HepG2 (cell line): ENCODE results near the gene RFFL. TPM values are rescaled to one million over a fixed set of nuclear protein-coding genes. Genes with fewer than 3 reads are reported as not detected.

Source experiments
- ATAC-seq: fragments of 200-7000 bp; cut with Tn5 transposase; 3 replicates; pipeline ENCODE4 v1.9.1; 2020; ENCODE audit warnings: mild to moderate bottlenecking, moderate library complexity
- BruUV-seq: library from RNA; stranded (reverse); fragments of 400-500 nt; replicated peaks from 2 replicates; lab custom pipeline; 2021; lab: Mats Ljungman, UMichigan
- CTCF ChIA-PET: fragments of 300-600 bp; formaldehyde crosslinking; extraction: SDS; loops from one replicate; lab custom pipeline; 2021; ENCODE audit warnings: low total read pairs, inconsistent platforms, low intra/inter-chr PET ratio; lab: Yijun Ruan, JAX
- POLR2A ChIA-PET: fragments of 350-600 bp; sonication (Branson Sonifier 250); formaldehyde crosslinking; loops from one replicate; lab custom pipeline; 2020; ENCODE audit warnings: antibody characterized with exemption, inconsistent platforms; lab: Yijun Ruan, JAX
- DNase-seq: peaks from one replicate; pipeline ENCODE4 v3.0.0-alpha.2; 2015; ENCODE audit warnings: low spot score
- FAIRE-seq: peaks from 3 replicates; lab custom pipeline; 2011; peaks lifted over from hg19 to GRCh38; lab: Jason Lieb, UNC
- H2AFZ ChIP-seq: one replicate; pipeline ENCODE4 v1.6.1; 2011; ENCODE audit warnings: low read length, inconsistent platforms
- H3K27ac ChIP-seq: fragments of 300-600 bp; 3 replicates; pipeline ENCODE4 v1.8.0; 2011; ENCODE audit warnings: mixed run types, mild to moderate bottlenecking, mixed read lengths, low read length, inconsistent platforms; ENCODE audit not compliant: insufficient read depth; ENCODE audit errors: extremely low read length
- H3K27me3 ChIP-seq, 2 experiments: fragments of 200-600 bp in 1 of 2; 2 replicates in 1 of 2; 3 replicates in 1 of 2; pipeline versions ENCODE4 v1.6.0 to v1.8.0; 2011; ENCODE audit warnings: low read length in 2 of 2, mild to moderate bottlenecking in 2 of 2, moderate library complexity in 2 of 2, inconsistent platforms in 1 of 2; ENCODE audit not compliant: insufficient read depth in 2 of 2, control insufficient read depth in 1 of 2
- H3K36me3 ChIP-seq, 2 experiments: fragments of 200-600 bp in 1 of 2; replicated peaks in 1 of 2; 2 replicates in 1 of 2; 3 replicates in 1 of 2; pipeline versions ENCODE4 v1.5.1 to v1.8.0; 2011; ENCODE audit warnings: low read length in 2 of 2, inconsistent platforms in 1 of 2; ENCODE audit not compliant: insufficient read depth in 2 of 2, control insufficient read depth in 1 of 2
- H3K4me1 ChIP-seq: 2 replicates; pipeline ENCODE4 v1.5.1; 2012; ENCODE audit warnings: low read length, inconsistent platforms; ENCODE audit not compliant: insufficient read depth
- H3K4me2 ChIP-seq: 2 replicates; pipeline ENCODE4 v1.6.0; 2011; ENCODE audit warnings: low read depth, low read length, inconsistent platforms
- H3K4me3 ChIP-seq, 3 experiments: fragments of 200-600 bp in 1 of 3; sonication (generic), shearing (Covaris generic) in 1 of 3; replicated peaks in 1 of 3; 2 replicates each; pipeline ENCODE4 v1.5.1; 2011 to 2016; ENCODE audit warnings: low read length in 3 of 3, inconsistent platforms in 2 of 3, low read depth in 2 of 3, mild to moderate bottlenecking in 2 of 3, control low read depth in 1 of 3, mixed read lengths in 1 of 3; ENCODE audit not compliant: insufficient read depth in 1 of 3
- H3K79me2 ChIP-seq: one replicate; pipeline ENCODE4 v1.6.1; 2011; ENCODE audit warnings: low read length, inconsistent platforms; ENCODE audit not compliant: insufficient read depth
- H3K9ac ChIP-seq: 2 replicates; pipeline ENCODE4 v1.6.0; 2011; ENCODE audit warnings: mild to moderate bottlenecking, low read depth, low read length, inconsistent platforms; ENCODE audit not compliant: insufficient read depth
- H3K9me3 ChIP-seq: 2 replicates; pipeline ENCODE4 v1.5.1; 2012; ENCODE audit warnings: mild to moderate bottlenecking, low read length
- H4K20me1 ChIP-seq: 2 replicates; pipeline ENCODE4 v1.6.0; 2011; ENCODE audit warnings: inconsistent platforms, mild to moderate bottlenecking, low read length, moderate library complexity; ENCODE audit not compliant: insufficient read depth
- ASH2L ChIP-seq: fragments of 300-600, 200-600 bp; sonication (generic); IDR thresholded peaks from 2 replicates; pipeline ENCODE4 v1.7.0; 2017; ENCODE audit warnings: low read depth, mild to moderate bottlenecking, moderate library complexity, mixed read lengths, low read length; ENCODE audit not compliant: insufficient read length
- EHMT2 ChIP-seq: fragments of 200-600 bp; sonication (generic); IDR thresholded peaks from 2 replicates; pipeline ENCODE4 v1.7.0; 2017; ENCODE audit warnings: antibody characterized with exemption, low read depth, low read length, borderline replicate concordance
- GATA4 ChIP-seq: sonication (generic); IDR thresholded peaks from 2 replicates; pipeline ENCODE4 v1.6.1; 2016; ENCODE audit warnings: antibody characterized with exemption, low read depth, borderline replicate concordance
- GLMP ChIP-seq: sonication (generic); formaldehyde crosslinking; IDR thresholded peaks from 2 replicates; pipeline ENCODE4 v1.9.0; 2021; ENCODE audit warnings: missing genetic modification reagents, mild to moderate bottlenecking, borderline replicate concordance
- GRHL1 ChIP-seq: sonication (generic); formaldehyde crosslinking; conservative IDR thresholded peaks from 2 replicates; pipeline ENCODE4 v1.8.0; 2022; ENCODE audit warnings: missing genetic modification reagents
- IRF2 ChIP-seq: IDR thresholded peaks from 2 replicates; pipeline ENCODE4 v1.6.1; 2018; ENCODE audit warnings: missing genetic modification reagents, missing compliant biosample characterization
- NR2F6 ChIP-seq, 2 experiments: IDR thresholded peaks; 2 replicates each; pipeline ENCODE4 v1.6.1; 2016; ENCODE audit warnings: antibody characterized with exemption in 1 of 2, mild to moderate bottlenecking in 1 of 2
- NRL ChIP-seq: sonication (generic); formaldehyde crosslinking; IDR thresholded peaks from 2 replicates; pipeline ENCODE4 v1.5.0; 2020; ENCODE audit warnings: missing genetic modification reagents, mild to moderate bottlenecking, moderate library complexity, borderline replicate concordance
- PBX3 ChIP-seq: sonication (generic); formaldehyde crosslinking; IDR thresholded peaks from 2 replicates; pipeline ENCODE4 v1.8.1; 2023; ENCODE audit warnings: missing genetic modification reagents, inconsistent platforms, borderline replicate concordance
- PHF20 ChIP-seq: sonication (generic); formaldehyde crosslinking; IDR thresholded peaks from 2 replicates; pipeline ENCODE4 v1.5.0; 2020; ENCODE audit warnings: mild to moderate bottlenecking, missing genetic modification reagents
- POGK ChIP-seq: sonication (generic); formaldehyde crosslinking; conservative IDR thresholded peaks from 2 replicates; pipeline ENCODE4 v1.8.0; 2022; ENCODE audit warnings: mild to moderate bottlenecking, moderate library complexity, missing genetic modification reagents
- RELA ChIP-seq: sonication (generic); formaldehyde crosslinking; IDR thresholded peaks from 2 replicates; pipeline ENCODE4 v1.4.0; 2020; ENCODE audit warnings: missing genetic modification reagents
- SMARCE1 ChIP-seq: fragments of 450-650 bp; IDR thresholded peaks from 2 replicates; pipeline ENCODE4 v1.6.1; 2017; ENCODE audit warnings: borderline replicate concordance
- SRY ChIP-seq: sonication (generic); formaldehyde crosslinking; IDR thresholded peaks from 2 replicates; pipeline ENCODE4 v1.8.0; 2022; ENCODE audit warnings: mild to moderate bottlenecking, missing genetic modification reagents
- TBP ChIP-seq: sonication (generic); formaldehyde crosslinking; IDR thresholded peaks from 2 replicates; pipeline ENCODE4 v1.5.0; 2020; ENCODE audit warnings: missing genetic modification reagents
- ZKSCAN5 ChIP-seq: sonication (generic); formaldehyde crosslinking; IDR thresholded peaks from 2 replicates; pipeline ENCODE4 v1.5.1; 2020; ENCODE audit warnings: mild to moderate bottlenecking, missing genetic modification reagents
- ZNF337 ChIP-seq: sonication (generic); formaldehyde crosslinking; IDR thresholded peaks from 2 replicates; pipeline ENCODE4 v1.5.1; 2020; ENCODE audit warnings: missing genetic modification reagents, low read depth, mild to moderate bottlenecking, borderline replicate concordance
- ZNF619 ChIP-seq: sonication (generic); formaldehyde crosslinking; IDR thresholded peaks from 2 replicates; pipeline ENCODE4 v1.4.0; 2020; ENCODE audit warnings: mild to moderate bottlenecking, missing genetic modification reagents
- WGBS: methylation state at CpG from one replicate; pipeline ENCODE4 v1.1.6; 2017; ENCODE audit warnings: low lambda C conversion rate; 5-methylcytosine and 5-hydroxymethylcytosine counted together
- in situ Hi-C: cut with HindIII; loops from 2 replicates; pipeline ENCODE4 v1.10.0; 2017; ENCODE audit warnings: low pct_unique_long_range_greater_than_20kb; ENCODE audit not compliant: extremely low pct_ligation_motif_present
- intact Hi-C: fragments of 100-400 bp; cut with micrococcal nuclease; formaldehyde crosslinking; loops from one replicate; pipeline ENCODE4 v1.10.0; 2022; ENCODE audit not compliant: unreplicated experiment
- polyA plus RNA-seq, 8 experiments: library from polyadenylated mRNA; depleted of rRNA in 3 of 8; stranded (reverse) in 7 of 8; unstranded in 1 of 8; fragments of >200 nt; fragmentation: Illumina TruSeq in 4 of 8; extraction: Trizol in 4 of 8; gene quantifications; 2 replicates each; pipeline versions ENCODE4 v1.2.1 to v1.2.3, GENCODE V29; 2011 to 2016; ENCODE audit warnings: low read depth in 4 of 8, missing spikeins in 1 of 8, mixed read lengths in 1 of 8; ENCODE audit not compliant: insufficient read depth in 1 of 8
- total RNA-seq, 5 experiments: library from RNA; depleted of rRNA; stranded (reverse); fragments of >200 nt; fragmentation: Illumina TruSeq; extraction: Trizol; gene quantifications; 2 replicates each; pipeline ENCODE4 v1.2.3, GENCODE V29; 2016; ENCODE audit warnings: low read depth in 1 of 5

The RFFL gene
- total and polyA plus RNA-seq, 2 of the 13 experiments (the other 11 are each of a cell fraction or from before 2014, with no cell fraction given) = 24.3 to 48.6 TPM

GRCh38 chr17:35056013-35056412 lies 7.5 kb downstream of the RFFL start:
- no peak for FAIRE-seq
- in situ Hi-C loops = no loop called here
- POLR2A ChIA-PET = no interaction called here
- TF ChIP-seq NRL (no peak), GATA4 (no peak), PHF20 (no peak), SMARCE1 (no peak), EHMT2 (no peak), ASH2L (no peak), RELA (CRISPR knock-in tag) (no peak), PBX3 (CRISPR knock-in tag) (no peak), POGK (CRISPR knock-in tag) (no peak), TBP (CRISPR knock-in tag) (no peak), ZNF337 (CRISPR knock-in tag) (no peak), ZKSCAN5 (CRISPR knock-in tag) (no peak), GRHL1 (no peak), NR2F6 (IDR thresholded peaks at IDR 0.05) (no peak), NR2F6 (CRISPR knock-in tag; IDR thresholded peaks at IDR 0.05) (no peak), IRF2 (CRISPR knock-in tag) (no peak), SRY (CRISPR knock-in tag) (no peak), GLMP (CRISPR knock-in tag) (no peak), ZNF619 (no peak)

More at GRCh38 chr17:35056013-35056412, 7.5 kb downstream of the RFFL start:
- Histone ChIP-seq H4K20me1 (no peaks in the 10 kb centered on the region), H3K4me1 (peaks cover 80% of the 10 kb centered on the region), H3K27ac (no peak overlapping the region), H2AFZ (no peak overlapping the region), H3K27me3 (no peaks in the 10 kb centered on the region; a peak in 1 of 5 replicates), H3K4me2 (no peak overlapping the region), H3K9ac (no peak overlapping the region), H3K79me2 (peaks cover 72% of the 10 kb centered on the region), H3K36me3 (no peaks in the 10 kb centered on the region; a peak in 1 of 5 replicates), H3K9me3 (no peaks in the 10 kb centered on the region), H3K4me3 (no peak overlapping the region)
- intact Hi-C loops = no loop called here
- DNase-seq (no peak), ATAC-seq (no peak)
- no TSS peak for BruUV-seq
- WGBS = 95% methylated on average over 3 of the region's 3 CpGs
- CTCF ChIA-PET = no interaction called here
